AG04450 (cell line): ENCODE measurements around the gene FGB. TPM values are rescaled to one million over a fixed set of nuclear protein-coding genes. Genes with fewer than 3 reads are reported as not detected.

Experiments
- CTCF ChIA-PET: fragments of 300-600, 350-600 bp; formaldehyde crosslinking; extraction: SDS; loops from one replicate; lab custom pipeline; 2022; ENCODE audit warnings: antibody characterized with exemption, inconsistent platforms; lab: Charles Lee
- POLR2A ChIA-PET: fragments of 350-600 bp; formaldehyde crosslinking; extraction: SDS; loops from one replicate; lab custom pipeline; 2021; ENCODE audit warnings: antibody characterized with exemption, inconsistent platforms; lab: Yijun Ruan, JAX
- DNase-seq: peaks from one replicate; pipeline ENCODE4 v3.0.0-alpha.2; 2011; ENCODE audit warnings: low read depth, low spot score
- H3K27ac ChIP-seq: one replicate; pipeline ENCODE4 v1.5.1; 2012; ENCODE audit warnings: low read depth, low read length, control low read depth
- H3K27me3 ChIP-seq: one replicate; pipeline ENCODE4 v1.6.0; 2012; ENCODE audit warnings: low read length; ENCODE audit not compliant: control insufficient read depth, insufficient read depth
- H3K4me3 ChIP-seq: 2 replicates; pipeline ENCODE4 v1.5.1; 2011; ENCODE audit warnings: mild to moderate bottlenecking, low read depth, low read length, control low read depth
- H3K9me3 ChIP-seq: 2 replicates; pipeline ENCODE4 v1.5.1; 2012; ENCODE audit warnings: low read length; ENCODE audit not compliant: control insufficient read depth, insufficient read depth
- CTCF ChIP-seq: IDR thresholded peaks from 2 replicates; pipeline ENCODE4 v1.5.1; 2011; ENCODE audit warnings: low read depth, low read length, control low read depth, inconsistent platforms
- polyA plus RNA-seq: library from polyadenylated mRNA; depleted of rRNA; stranded (reverse); fragments of >200 nt; gene quantifications from 2 replicates; pipeline ENCODE4 v1.2.3, GENCODE V29; 2011

FGB gene
- polyA plus RNA-seq, 1 experiment: 0.17 TPM

DNA sequence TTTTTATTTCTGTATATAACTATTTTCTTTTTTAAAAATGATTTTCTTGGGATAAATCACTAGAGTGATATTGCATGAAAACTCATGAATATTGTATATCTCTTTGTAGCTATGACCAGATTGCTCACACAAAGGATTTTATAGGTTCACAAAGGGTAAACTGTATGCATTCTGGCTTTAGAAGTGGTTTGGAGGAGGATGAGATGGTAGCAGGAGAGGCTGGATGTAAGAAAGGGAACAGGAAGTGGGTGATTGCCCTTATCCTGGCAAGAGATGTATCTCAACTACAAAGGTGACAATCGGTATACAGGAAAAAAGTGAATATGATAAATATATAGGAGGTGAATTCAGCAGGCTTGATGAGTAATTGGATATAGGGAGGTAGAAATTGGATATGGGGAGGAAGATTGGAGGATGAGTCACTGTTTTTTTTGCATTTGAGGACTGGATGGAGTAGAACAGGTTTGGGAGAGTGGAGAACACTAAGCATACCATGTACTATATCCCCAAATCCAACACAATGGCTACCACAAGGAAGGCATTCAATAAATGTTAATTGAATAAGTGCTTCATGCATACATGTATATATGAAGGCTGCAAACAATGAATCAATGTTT lies 39.7 kb downstream of the FGB start:
- TF ChIP-seq CTCF: no peak
- no peak overlapping the region for H3K4me3 ChIP-seq
- ChIA-PET POLR2A (no interaction called here), CTCF (interaction anchor here (0.9 to 1.4 kb wide), 4 partner anchors 17 to 44 kb away, joined by 3 to 5 read pairs (median 4); no protein-coding TSS in a partner anchor)
- H3K9me3 ChIP-seq: no peaks in the 10 kb centered on the region
- no peak overlapping the region for H3K27ac ChIP-seq
- H3K27me3 ChIP-seq: no peaks in the 10 kb centered on the region
- no peak for DNase-seq

- H3K27me3 ChIP-seq: no peaks in the 10 kb centered on the region
- no peak overlapping the region for H3K27ac ChIP-seq
- POLR2A ChIA-PET: no interaction called here
- no peak for DNase-seq
- no peak for TF ChIP-seq CTCF
- no peaks in the 10 kb centered on the region for H3K9me3 ChIP-seq
- H3K4me3 ChIP-seq: no peak overlapping the region
- CTCF ChIA-PET: interaction anchor here (1.0 to 1.4 kb wide), 4 partner anchors 15 to 44 kb away, joined by 3 to 5 read pairs (median 4); no protein-coding TSS in a partner anchor
Measured at GRCh38 chr4:154603033-154603943, 40.5 kb downstream of the FGB start.

GRCh38 chr4:154604696-154605200 lies 41.9 kb downstream of the FGB start:
- Histone ChIP-seq H3K9me3 (no peaks in the 10 kb centered on the region), H3K27ac (no peak overlapping the region), H3K4me3 (no peak overlapping the region), H3K27me3 (no peaks in the 10 kb centered on the region)
- no peak for TF ChIP-seq CTCF
- DNase-seq: no peak
- ChIA-PET CTCF (no interaction called here), POLR2A (no interaction called here)

GRCh38 chr4:154606728-154607723 lies 44.2 kb downstream of the FGB start:
- Histone ChIP-seq H3K4me3 (no peak overlapping the region), H3K9me3 (no peaks in the 10 kb centered on the region), H3K27me3 (no peaks in the 10 kb centered on the region), H3K27ac (no peak overlapping the region)
- ChIA-PET CTCF (interaction anchor here (1.2 kb wide), 1 partner anchor 48 kb away, joined by 3 read pairs; no protein-coding TSS in a partner anchor), POLR2A (no interaction called here)
- no peak for DNase-seq
- no peak for TF ChIP-seq CTCF
